DND-41 (cell line): Measurements from ENCODE around the gene NAGA.

Experiments
- ATAC-seq: fragments of 200-7000 bp; cut with Tn5 transposase; 3 replicates; pipeline ENCODE4 v1.9.1; 2021; ENCODE audit warnings: low read depth; ENCODE audit not compliant: insufficient read depth
- DNase-seq: peaks from one replicate; pipeline ENCODE4 v3.0.0-alpha.2; 2020
- H2AFZ ChIP-seq: 2 replicates; pipeline ENCODE4 v1.6.0; 2012; ENCODE audit warnings: low read depth, low read length
- H3K27ac ChIP-seq: 2 replicates; pipeline ENCODE4 v1.5.1; 2012; ENCODE audit warnings: low read length, inconsistent platforms
- H3K27me3 ChIP-seq: fragments of 200-600 bp; sonication (generic); 2 replicates; pipeline ENCODE4 v1.6.0; 2012; ENCODE audit warnings: low read length, mild to moderate bottlenecking, inconsistent platforms; ENCODE audit not compliant: insufficient read depth, poor library complexity
- H3K36me3 ChIP-seq: 2 replicates; pipeline ENCODE4 v1.5.1; 2012; ENCODE audit warnings: low read length, inconsistent platforms; ENCODE audit not compliant: insufficient read depth
- H3K4me1 ChIP-seq: 2 replicates; pipeline ENCODE4 v1.5.1; 2012; ENCODE audit warnings: mild to moderate bottlenecking, low read length; ENCODE audit not compliant: insufficient read depth
- H3K4me2 ChIP-seq: 2 replicates; pipeline ENCODE4 v1.6.0; 2012; ENCODE audit warnings: mild to moderate bottlenecking, moderate library complexity, low read length, inconsistent platforms; ENCODE audit not compliant: insufficient read depth
- H3K4me3 ChIP-seq, 2 experiments: fragments of 200-600 bp in 1 of 2; shearing (Covaris generic) in 1 of 2; 2 replicates each; pipeline ENCODE4 v1.5.1; 2012 to 2016; ENCODE audit warnings: inconsistent platforms in 2 of 2, low read length in 2 of 2, mild to moderate bottlenecking in 2 of 2, low read depth in 1 of 2, moderate library complexity in 1 of 2
- H3K79me2 ChIP-seq: 2 replicates; pipeline ENCODE4 v1.6.0; 2012; ENCODE audit warnings: low read length, inconsistent platforms; ENCODE audit not compliant: insufficient read depth
- H3K9ac ChIP-seq: 2 replicates; pipeline ENCODE4 v1.6.0; 2012; ENCODE audit warnings: low read depth, mild to moderate bottlenecking, inconsistent platforms, low read length, moderate library complexity
- H3K9me3 ChIP-seq: 2 replicates; pipeline ENCODE4 v1.5.1; 2012; ENCODE audit warnings: low read length, moderate library complexity, mild to moderate bottlenecking, inconsistent platforms; ENCODE audit not compliant: insufficient read depth, severe bottlenecking
- H4K20me1 ChIP-seq: 2 replicates; pipeline ENCODE4 v1.6.0; 2012; ENCODE audit warnings: low read length; ENCODE audit not compliant: insufficient read depth
- EZH2 ChIP-seq: IDR thresholded peaks from 3 replicates; pipeline ENCODE4 v1.6.1; 2012; ENCODE audit warnings: borderline replicate concordance, low read depth, mild to moderate bottlenecking, moderate library complexity, low read length, inconsistent platforms; ENCODE audit not compliant: severe bottlenecking
- TF ChIP-seq, protein P1 (sequence below): IDR thresholded peaks from 2 replicates; pipeline ENCODE4 v1.5.1; 2012; ENCODE audit warnings: borderline replicate concordance, low read length, moderate library complexity, mild to moderate bottlenecking; ENCODE audit not compliant: poor library complexity, severe bottlenecking; ENCODE audit errors: extremely low read depth

Gene NAGA

DNA sequence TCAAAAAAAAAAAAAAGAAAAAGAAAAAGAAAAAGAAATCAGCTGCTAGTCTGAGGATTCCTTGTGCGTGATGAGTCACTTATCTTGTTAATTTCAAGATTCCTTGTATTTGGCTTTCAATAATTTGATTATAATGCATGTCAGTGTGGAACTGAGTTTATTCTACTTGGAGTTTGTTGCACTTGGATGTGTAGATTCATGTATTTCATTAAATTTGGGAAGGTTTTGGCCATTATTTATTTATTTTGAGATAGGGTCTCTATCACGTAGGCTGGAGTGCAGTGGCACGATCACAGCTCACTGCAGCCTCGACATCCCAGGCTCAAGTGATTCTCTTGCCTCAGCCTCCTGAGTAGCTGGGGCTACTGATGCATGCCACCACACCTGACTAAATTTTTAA is 57.2 kb downstream of the NAGA start:
- Histone ChIP-seq H3K4me2 (no peak overlapping the region), H3K36me3 (no peaks in the 10 kb centered on the region), H3K27ac (no peak overlapping the region), H3K4me3 (no peak overlapping the region), H2AFZ (no peak overlapping the region), H3K79me2 (no peaks in the 10 kb centered on the region), H3K4me1 (no peaks in the 10 kb centered on the region), H3K27me3 (peaks cover 2% of the 10 kb centered on the region), H3K9me3 (peaks cover 4% of the 10 kb centered on the region), H3K9ac (no peak overlapping the region), H4K20me1 (no peaks in the 10 kb centered on the region)
- no peak for DNase-seq
- no peak for ATAC-seq
- no peak for TF ChIP-seq EZH2
- TF ChIP-seq, protein P1, sequence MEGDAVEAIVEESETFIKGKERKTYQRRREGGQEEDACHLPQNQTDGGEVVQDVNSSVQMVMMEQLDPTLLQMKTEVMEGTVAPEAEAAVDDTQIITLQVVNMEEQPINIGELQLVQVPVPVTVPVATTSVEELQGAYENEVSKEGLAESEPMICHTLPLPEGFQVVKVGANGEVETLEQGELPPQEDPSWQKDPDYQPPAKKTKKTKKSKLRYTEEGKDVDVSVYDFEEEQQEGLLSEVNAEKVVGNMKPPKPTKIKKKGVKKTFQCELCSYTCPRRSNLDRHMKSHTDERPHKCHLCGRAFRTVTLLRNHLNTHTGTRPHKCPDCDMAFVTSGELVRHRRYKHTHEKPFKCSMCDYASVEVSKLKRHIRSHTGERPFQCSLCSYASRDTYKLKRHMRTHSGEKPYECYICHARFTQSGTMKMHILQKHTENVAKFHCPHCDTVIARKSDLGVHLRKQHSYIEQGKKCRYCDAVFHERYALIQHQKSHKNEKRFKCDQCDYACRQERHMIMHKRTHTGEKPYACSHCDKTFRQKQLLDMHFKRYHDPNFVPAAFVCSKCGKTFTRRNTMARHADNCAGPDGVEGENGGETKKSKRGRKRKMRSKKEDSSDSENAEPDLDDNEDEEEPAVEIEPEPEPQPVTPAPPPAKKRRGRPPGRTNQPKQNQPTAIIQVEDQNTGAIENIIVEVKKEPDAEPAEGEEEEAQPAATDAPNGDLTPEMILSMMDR: no peak

DNA sequence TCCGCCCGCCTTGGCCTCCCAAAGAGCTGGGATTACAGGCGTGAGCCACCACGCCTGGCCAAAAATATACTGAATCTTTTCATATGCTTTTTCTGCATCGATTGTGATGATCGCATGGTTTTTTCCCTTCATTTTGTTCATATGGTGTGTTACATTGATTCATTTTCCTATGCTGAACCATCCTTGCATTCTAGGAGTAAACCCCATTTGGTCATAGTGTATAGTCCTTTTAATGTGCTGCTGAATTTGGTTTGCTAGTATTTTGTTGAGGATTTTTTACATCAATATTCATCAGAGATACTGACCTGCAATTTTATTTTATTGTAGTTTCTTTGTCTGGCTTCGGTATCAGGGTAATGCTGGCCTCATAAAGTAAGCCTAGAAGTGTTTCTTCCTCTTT is 59.8 kb downstream of the NAGA start:
- no peaks in the 10 kb centered on the region for H3K4me1 ChIP-seq
- H3K79me2 ChIP-seq: no peaks in the 10 kb centered on the region
- no peak overlapping the region for H3K4me3 ChIP-seq
- H2AFZ ChIP-seq: no peak overlapping the region
- peaks cover 4% of the 10 kb centered on the region for H3K9me3 ChIP-seq
- H3K27me3 ChIP-seq: no peaks in the 10 kb centered on the region
- no peak overlapping the region for H3K9ac ChIP-seq
- no peak for ATAC-seq
- DNase-seq: no peak
- H3K36me3 ChIP-seq: no peaks in the 10 kb centered on the region
- H4K20me1 ChIP-seq: no peaks in the 10 kb centered on the region
- H3K27ac ChIP-seq: no peak overlapping the region
- no peak for TF ChIP-seq EZH2
- TF ChIP-seq, protein P1: no peak
- no peak overlapping the region for H3K4me2 ChIP-seq
